GM18861 (cell line): ENCODE data around the gene DNAH1.

ENCODE experiments used
- ATAC-seq: cut with Tn5 transposase; IDR thresholded peaks from one replicate; pipeline ENCODE4 v1.9.1; 2021; ENCODE audit not compliant: unreplicated experiment

The DNAH1 gene

GRCh38 chr3:52310861-52311575 is 5.1 kb upstream of the DNAH1 start:
- no peak for ATAC-seq

GRCh38 chr3:52311576-52312119 is 4.5 kb upstream of the DNAH1 start:
- ATAC-seq: no peak

GRCh38 chr3:52313188-52313773 is 2.8 kb upstream of the DNAH1 start:
- ATAC-seq: no peak

GRCh38 chr3:52313774-52314188 is 2.3 kb upstream of the DNAH1 start:
- ATAC-seq: peak; percentile 83

- ATAC-seq: no peak
Measured at GRCh38 chr3:52314489-52314888, 1.6 kb upstream of the DNAH1 start.

- ATAC-seq: no peak
Measured at GRCh38 chr3:52315006-52315405, 1.1 kb upstream of the DNAH1 start.

- no peak for ATAC-seq
Measured at GRCh38 chr3:52317208-52318000, 1.3 kb downstream of the DNAH1 start.

- no peak for ATAC-seq
Measured at GRCh38 chr3:52318186-52318816, 2.2 kb downstream of the DNAH1 start.

- no peak for ATAC-seq
Measured at GRCh38 chr3:52319921-52320595, 3.9 kb downstream of the DNAH1 start.

- no peak for ATAC-seq
Measured at GRCh38 chr3:52321481-52321880, 5.4 kb downstream of the DNAH1 start.

GRCh38 chr3:52322466-52322865 is 6.3 kb downstream of the DNAH1 start:
- ATAC-seq: no peak

- no peak for ATAC-seq
Measured at GRCh38 chr3:52323526-52324295, 7.6 kb downstream of the DNAH1 start.

- no peak for ATAC-seq
Measured at GRCh38 chr3:52324676-52325075, 8.6 kb downstream of the DNAH1 start.

- no peak for ATAC-seq
Measured at GRCh38 chr3:52325686-52326085, 9.6 kb downstream of the DNAH1 start.

GRCh38 chr3:52326976-52327375 is 10.9 kb downstream of the DNAH1 start:
- no peak for ATAC-seq

GRCh38 chr3:52327486-52328290 is 11.6 kb downstream of the DNAH1 start:
- ATAC-seq: no peak

GRCh38 chr3:52328536-52329080 is 12.5 kb downstream of the DNAH1 start:
- ATAC-seq: no peak

- ATAC-seq: no peak
Measured at GRCh38 chr3:52330194-52330805, 14.2 kb downstream of the DNAH1 start.
